ENCODE measurements around the gene ACLY. TPM values are rescaled to one million over a fixed set of nuclear protein-coding genes. Genes with fewer than 3 reads are reported as not detected.
A peak's percentile ranks its signal among the peaks of the same experiment; 100 is the strongest.

ACLY gene
- total RNA-seq, 1 experiment from 2014 or later = 184 TPM

GRCh38 chr17:41967141-41967920 lies 48.6 kb upstream of the ACLY start:
- Histone ChIP-seq H3K4me1 (replicated peaks; ENCODE audit: insufficient read depth) (peaks cover 18% of the 10 kb centered on the region), H3F3A (ENCODE audit: insufficient read depth, low read depth) (peaks cover 33% of the 10 kb centered on the region), H4K20me1 (ENCODE audit: insufficient read depth) (peaks cover under 1% of the 10 kb centered on the region; the same call in 1 of the 2 replicates), H3K27me3 (ENCODE audit: insufficient read depth, low read depth) (no peaks in the 10 kb centered on the region), H3K36me3 (ENCODE audit: low read depth) (peaks cover 7% of the 10 kb centered on the region; the same call in 1 of the 2 replicates), H3K79me2 (ENCODE audit: low read depth) (peaks cover 16% of the 10 kb centered on the region), H3K9me2 (ENCODE audit: insufficient read depth) (no peaks in the 10 kb centered on the region), H3K9me3 (ENCODE audit: insufficient read depth, low read depth) (no peaks in the 10 kb centered on the region), H3K27ac (peak overlapping the region; percentile 93), H3K4me3 (peak overlapping the region; percentile 78), H2AFZ (peak overlapping the region; percentile 93), H3K4me2 (peak overlapping the region; percentile 99)
- BruUV-seq (replicated peaks) = TSS peak; percentile 42
- no peak for DNase-seq
- TF ChIP-seq CTCF (conservative IDR thresholded peaks at IDR 0.05) = no peak
- TF ChIP-seq EZH2 (IDR thresholded peaks at IDR 0.05; ENCODE audit: low read depth) = no peak
- intact Hi-C loops (cut with micrococcal nuclease; ENCODE audit: unreplicated experiment) = loop anchor here (5.0 kb wide), 1 partner anchor 550 kb away; no protein-coding TSS in a partner anchor
- ChIA-PET CTCF (no interaction called here), POLR2A (ENCODE audit: unreplicated experiment) (no interaction called here)

DNA sequence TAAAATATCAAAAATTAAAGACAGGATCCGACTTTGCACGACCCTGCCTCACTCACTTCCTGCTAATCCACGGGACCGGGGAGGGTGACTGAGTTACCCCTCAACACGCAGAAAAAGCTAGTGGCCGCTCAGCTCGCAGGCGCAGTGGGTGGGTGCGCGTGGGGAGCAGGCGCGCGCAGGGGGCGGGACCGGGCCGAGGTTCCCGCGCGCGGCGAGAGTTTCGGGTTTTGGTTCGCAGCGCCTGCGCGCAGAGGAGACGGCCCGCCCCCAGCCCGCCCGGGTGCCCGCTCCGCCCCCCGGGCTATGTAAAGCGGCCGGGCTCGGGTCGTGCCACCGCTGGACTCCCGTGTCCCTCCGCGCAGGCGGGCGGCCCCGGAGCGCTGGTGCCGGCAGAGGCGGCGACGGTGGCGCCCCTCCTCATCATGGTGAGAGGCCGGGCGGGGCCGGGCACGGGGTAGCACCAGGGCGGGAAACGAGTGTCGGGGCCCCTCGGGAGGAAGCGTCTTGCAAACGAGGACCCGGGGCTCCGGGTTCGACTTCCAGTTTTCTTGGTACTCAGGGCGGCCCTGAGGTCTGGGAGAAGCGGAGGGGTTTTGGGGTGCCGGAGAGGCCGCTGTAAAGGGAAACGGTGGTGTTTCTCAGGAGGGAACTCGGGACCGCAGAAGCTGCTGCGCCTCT lies 47.9 kb upstream of the ACLY start, which contains the start of gene CNP:
TSS of gene CNP (plus strand) at position 333 of the 678 bp plus-strand sequence. CDS start at position 423, 90 bp downstream.
- TF ChIP-seq CTCF (conservative IDR thresholded peaks at IDR 0.05) (no peak), EZH2 (IDR thresholded peaks at IDR 0.05; ENCODE audit: low read depth) (no peak)
- Histone ChIP-seq H3K79me2 (ENCODE audit: low read depth) (peaks cover 13% of the 10 kb centered on the region), H3K4me3 (peak within 1 kb of the TSS; percentile 78), H2AFZ (peak within 1 kb of the TSS; percentile 93), H3K27ac (peak within 1 kb of the TSS; percentile 93), H3K9me3 (ENCODE audit: insufficient read depth, low read depth) (no peaks in the 10 kb centered on the region), H3K4me1 (replicated peaks; ENCODE audit: insufficient read depth) (peaks cover 11% of the 10 kb centered on the region), H3K36me3 (ENCODE audit: low read depth) (peaks cover 2% of the 10 kb centered on the region; the same call in 1 of the 2 replicates), H4K20me1 (ENCODE audit: insufficient read depth) (no peaks in the 10 kb centered on the region), H3F3A (ENCODE audit: insufficient read depth, low read depth) (peaks cover 28% of the 10 kb centered on the region), H3K9me2 (ENCODE audit: insufficient read depth) (no peaks in the 10 kb centered on the region), H3K4me2 (peak within 1 kb of the TSS; percentile 99), H3K27me3 (ENCODE audit: insufficient read depth, low read depth) (no peaks in the 10 kb centered on the region)
- DNase-seq = peak; percentile 69 to 90
- ChIA-PET CTCF (interaction anchor here (1.0 to 1.6 kb wide), 2 partner anchors 51 to 53 kb away, joined by 4 to 7 read pairs; partner anchors contain the start of genes DNAJC7 and NKIRAS2), POLR2A (ENCODE audit: unreplicated experiment) (interaction anchor here (0.6 to 1.0 kb wide), 3 partner anchors 45 to 431 kb away, joined by 3 to 35 read pairs (median 4); partner anchors contain the start of gene DNAJC7)
- intact Hi-C loops (cut with micrococcal nuclease; ENCODE audit: unreplicated experiment) = loop anchor here (5.0 kb wide), 1 partner anchor 551 kb away; no protein-coding TSS in a partner anchor
- BruUV-seq (replicated peaks) = no TSS peak

All from PC-9 (cell line).